ENCODE results near the gene ITIH4.
A peak's percentile ranks its signal among the peaks of the same experiment; 100 is the strongest.

The ITIH4 gene

DNA sequence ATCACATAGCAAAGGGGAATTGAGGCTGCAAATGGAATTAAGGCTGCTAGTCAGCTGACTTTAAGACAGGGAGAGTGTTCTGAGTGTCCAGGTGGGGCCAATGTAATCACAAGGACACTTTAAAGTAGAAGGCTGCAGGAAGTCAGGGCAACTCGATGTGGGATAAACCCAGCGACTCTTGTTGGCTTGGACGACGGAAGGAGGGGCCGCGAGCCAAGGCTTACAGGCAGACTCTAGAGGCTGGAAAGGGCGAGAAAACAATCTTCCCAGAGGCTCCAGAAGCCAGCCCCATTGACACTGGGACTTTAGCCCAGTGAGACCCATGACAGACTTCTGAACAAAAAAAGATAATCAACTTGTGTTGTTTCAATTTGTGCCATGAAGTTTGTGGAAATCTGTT, 17.3 kb upstream of the ITIH4 start:
- no peak for DNase-seq

DNA sequence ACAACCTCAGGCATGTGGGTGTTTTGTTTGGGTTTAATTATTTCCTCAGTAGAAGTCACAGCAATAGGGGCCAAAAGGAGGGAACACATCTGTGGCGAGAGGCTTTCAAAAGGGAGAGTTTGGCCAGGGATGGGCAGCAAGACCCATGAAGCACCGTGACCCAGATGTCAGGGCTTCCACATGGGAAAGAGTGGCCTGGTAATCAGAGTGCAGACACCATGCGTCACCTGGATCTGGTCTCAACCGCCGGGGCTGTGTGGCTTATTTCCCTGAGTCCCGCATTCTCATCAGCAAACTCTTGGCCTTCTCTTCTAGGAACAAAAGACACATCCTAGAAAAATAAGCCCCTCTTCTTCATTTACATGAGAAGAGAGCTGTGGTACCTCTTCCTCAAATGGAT, 16.8 kb upstream of the ITIH4 start:
- DNase-seq = no peak

DNA sequence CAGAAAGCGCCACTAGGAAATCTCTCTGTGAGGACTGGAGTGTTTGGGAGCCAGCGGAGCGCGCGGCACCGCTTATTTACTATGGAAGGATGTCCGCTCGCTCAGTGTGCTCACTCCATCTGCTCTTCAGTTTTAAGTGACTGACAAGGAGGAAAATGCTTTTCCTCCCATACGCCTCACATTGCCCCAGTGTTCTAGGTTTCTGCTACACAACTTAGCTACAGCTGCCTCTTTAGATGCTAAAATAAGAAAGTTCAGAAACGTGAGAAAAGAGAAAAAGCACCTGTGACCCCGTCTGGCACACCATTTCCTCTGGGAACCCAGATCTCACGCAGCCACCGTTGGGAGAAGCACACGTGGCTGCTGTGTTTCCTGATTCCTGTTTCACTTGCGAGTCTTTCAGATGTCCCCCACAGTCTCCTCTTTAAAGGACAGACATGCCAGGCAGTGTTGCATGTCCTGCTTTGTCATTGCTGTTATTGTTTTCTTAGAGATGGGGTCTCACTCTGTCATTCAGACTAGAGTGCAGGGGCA, 16.0 kb upstream of the ITIH4 start:
- DNase-seq = no peak

DNA sequence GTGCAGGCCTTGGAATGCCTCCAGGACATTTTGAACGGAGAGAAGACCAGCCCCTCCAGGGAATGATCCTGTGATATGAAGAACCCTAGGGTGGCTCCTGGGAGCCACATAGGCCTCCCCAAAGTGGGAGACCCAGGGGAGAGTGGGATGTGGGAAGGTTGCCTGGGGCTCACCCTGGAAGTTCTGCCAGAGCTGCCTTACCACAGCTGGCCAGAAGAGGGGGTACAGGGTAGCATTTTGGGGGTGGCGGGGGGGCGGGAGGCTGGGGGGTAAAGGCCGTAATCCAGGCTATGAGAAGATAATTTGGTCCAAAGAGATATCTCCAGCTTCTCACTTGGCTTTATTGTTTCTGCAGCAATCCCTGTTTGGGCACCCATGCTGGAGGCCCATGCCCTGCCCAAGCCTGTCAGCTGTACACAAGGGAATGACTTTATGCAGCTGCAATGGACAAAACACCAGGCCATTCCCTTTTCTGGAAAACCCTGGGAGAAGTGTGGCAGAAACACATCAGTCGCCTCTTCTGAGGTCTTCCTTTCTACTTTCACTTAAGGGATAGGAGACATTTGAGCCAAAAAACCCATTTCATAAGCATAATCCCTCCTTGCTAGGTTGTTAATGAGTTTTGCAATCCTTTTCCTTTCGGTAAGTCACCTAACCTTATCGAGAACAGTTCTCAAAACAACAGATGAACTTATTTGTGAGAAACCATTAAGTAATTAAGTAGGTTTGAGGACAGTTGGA, 15.4 kb upstream of the ITIH4 start:
- DNase-seq = no peak

DNA sequence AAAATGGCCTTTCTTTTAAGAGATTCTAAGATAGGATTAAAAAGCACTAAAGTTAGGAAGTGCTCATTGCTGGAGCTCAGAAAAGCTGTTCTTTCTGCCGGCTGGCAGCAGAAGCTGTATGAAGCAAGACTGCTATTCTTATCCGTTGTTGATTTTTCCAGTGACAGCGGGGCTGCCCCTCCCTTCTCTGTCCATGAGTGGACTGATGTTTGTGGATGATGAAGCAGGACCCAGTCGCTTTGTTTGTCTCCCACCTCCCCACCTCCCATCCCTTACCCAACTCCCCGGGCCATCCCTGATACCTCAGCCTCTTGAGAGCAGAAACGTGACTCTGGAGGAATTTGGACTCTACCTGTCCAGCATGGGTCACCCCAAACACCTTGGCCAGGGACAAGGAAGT, 14.7 kb upstream of the ITIH4 start:
- no peak for DNase-seq

DNA sequence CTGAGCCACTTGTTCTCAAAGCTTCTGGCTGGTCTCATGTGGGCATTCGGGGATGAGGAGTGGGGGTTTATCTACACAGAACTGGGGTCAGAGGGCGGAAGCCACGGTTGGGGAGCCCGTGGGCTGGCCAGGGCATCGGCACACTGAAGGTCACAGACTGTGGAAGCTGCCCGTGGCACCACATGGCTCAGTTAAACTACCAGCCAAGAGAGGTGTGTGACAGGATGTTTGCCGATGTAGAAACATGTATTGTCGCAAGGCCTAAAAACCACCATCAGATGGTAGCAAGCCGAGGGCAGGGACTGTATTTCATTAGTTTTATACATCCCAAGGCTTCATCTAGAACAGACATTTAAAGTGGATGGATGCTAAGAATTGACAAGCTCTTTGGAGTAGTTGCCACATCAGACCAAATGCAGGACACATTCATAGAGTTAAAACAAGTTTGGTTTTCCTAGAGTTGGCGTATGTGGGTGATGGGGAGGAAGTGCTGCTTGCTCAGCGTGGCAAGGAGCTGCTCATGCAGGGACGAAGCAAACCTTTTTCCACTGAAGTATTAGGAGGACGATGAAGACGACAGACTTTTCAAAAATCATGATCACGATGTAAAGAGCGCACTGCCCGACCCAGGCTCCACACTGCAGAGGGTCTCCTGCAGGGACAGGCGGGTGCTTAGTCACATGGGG, 14.0 kb upstream of the ITIH4 start:
- DNase-seq = no peak

DNA sequence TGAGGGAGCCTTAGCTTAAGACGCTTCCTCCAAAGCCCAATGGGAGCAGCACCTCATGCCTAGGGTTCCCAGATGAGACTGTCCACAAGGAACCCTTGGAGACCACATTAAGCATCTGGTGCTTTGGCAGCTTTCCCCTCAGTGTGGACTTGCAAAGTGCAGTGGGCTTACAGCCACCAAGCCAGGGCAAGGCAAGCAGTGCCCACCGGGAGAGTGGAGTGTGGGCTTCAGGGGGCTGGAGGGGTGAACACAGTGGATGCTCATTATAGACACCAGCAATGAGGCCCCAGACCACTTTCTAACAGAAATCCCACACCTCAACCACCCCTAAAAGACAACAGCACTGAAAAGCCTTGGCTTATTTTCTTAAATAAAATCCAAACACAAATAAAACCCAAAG, 13.4 kb upstream of the ITIH4 start:
- DNase-seq = no peak

DNA sequence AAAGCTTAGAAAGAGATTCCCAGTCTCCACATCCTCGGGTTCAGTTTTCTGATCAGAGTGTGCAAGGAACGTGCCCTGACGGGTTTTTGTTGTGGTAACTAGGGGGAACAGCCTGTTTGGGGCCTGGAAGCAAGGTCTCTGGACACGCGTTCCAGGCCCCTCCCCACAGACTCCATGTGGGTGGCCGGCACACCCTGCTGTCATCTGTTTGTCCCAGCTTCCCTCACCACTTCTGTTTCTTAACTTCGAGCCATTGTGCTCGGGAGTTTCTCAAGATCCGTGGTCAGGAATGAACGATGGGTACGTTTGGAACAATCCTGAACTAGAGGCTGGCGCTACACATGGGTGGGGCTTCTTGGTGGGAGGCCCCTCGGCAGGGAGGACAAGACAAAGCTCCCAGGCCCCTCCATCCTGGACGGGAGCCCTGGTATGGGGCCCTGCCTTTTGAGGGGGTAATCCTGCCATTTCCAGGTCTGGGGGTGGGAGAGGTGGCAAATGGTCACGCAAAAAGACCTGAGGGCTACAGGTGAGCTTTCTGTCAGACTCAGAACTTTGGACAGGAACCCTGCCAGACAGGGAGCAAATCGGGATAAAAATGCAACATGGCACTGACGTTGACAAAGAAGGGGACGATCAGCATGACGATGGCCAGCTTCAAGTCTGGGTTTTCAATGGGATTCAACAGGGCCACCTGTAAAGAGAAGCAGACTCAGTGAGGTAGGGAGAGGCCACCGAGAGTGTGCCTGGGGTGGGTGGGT, 12.8 kb upstream of the ITIH4 start:
- DNase-seq = no peak

DNA sequence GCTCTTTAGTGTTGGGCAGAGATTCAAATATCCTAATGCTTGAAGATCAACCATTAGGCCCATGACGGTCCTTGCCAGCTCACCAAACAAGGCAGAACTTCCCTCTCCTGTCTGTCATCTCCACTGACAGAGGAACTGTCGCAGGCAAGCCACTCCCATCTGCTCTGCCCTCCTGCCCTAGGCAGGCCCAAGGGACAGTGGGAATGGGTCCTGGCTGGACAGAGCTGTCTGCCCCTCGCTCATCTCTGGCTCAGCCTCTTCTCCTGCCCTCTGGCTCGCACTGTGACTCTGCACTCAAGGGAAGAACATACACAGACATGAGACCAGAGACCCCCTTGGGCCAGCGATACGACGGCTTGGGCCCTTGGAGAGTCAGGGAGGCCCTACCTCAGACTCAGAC, 12.0 kb upstream of the ITIH4 start:
- no peak for DNase-seq

DNA sequence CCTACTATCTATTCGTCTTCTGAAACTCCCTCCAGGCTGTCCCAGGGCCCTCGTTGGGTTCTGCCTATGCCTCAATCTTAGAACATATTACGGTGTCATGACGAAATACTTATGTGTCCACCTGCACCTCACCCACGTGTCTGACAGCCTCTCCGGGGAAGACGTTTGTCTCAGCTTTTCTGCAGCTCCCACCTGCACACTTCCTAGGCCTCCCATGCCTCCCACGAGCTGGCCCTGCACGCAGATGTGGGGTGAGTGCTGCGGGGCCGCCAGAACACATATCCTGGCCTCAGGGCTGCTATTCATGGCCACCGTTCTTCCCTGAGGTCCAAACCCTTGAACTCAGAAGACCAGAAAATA, 11.5 kb upstream of the ITIH4 start:
- no peak for DNase-seq

DNA sequence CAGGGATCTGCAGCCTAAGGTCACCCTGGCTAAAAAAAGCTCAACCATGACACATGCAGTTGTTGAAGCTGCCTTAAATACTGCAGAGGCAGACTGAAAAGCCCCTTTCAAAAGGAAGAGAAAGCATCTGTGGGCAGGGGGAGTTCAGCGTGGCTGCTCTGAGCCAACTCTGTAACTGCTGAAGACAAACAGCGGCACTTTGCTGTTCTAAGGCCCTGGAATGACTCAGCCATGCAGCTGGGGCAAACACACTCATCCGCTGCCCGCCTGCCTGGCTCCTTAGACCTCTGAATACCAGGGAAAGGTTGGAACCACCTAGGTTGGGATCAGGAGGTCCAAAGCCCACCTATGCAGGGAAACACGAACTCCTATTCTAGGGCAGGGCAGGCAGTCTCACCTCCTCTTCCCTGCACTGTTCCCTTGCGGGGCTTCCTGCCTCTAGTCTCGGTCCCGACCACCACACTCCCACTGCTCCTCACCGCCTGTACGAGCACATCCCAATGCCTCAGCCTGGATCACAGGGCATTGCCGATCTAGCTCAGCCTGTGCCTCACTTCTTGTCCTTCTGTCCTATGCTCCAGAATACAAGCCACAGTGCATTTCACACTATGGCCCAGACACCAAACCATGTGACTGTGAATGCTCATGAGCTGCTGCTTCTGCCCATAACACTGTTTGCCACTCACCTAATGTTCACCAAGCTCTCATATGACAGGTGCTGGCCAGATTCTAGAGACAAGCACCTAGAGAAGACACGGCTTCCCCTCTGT, 10.9 kb upstream of the ITIH4 start:
- DNase-seq = no peak

DNA sequence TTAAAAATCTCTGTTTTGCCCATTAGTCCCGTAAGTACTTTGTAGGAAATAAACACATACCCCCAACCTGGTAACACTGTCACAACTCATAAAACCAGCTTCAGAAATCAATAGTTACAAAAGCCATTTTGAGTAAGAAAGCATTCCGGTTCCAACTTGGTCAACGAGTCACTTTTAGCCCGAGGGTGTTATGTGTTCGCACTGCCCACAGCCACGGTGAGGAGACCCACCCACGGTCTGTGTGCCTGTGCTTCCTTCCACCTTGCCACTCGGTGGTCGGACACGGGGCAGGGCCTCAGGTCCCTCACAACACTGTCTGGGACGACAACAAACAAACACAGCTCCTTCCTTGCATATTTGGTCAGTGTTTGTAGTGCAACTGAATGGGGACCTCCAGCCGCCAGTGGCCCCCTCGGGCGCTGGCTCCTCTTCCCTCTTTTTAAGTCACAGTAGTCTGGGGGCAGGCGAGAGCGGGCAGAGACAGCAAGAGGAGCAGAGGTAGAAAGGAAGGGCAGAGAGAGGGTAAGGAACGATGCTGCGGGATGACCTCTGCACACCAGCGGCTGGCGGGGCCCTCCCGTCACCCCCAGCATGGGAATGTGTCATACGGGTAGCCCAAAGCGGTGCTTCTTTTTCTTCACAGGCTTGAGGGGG, 9.5 kb upstream of the ITIH4 start:
- no peak for DNase-seq

DNA sequence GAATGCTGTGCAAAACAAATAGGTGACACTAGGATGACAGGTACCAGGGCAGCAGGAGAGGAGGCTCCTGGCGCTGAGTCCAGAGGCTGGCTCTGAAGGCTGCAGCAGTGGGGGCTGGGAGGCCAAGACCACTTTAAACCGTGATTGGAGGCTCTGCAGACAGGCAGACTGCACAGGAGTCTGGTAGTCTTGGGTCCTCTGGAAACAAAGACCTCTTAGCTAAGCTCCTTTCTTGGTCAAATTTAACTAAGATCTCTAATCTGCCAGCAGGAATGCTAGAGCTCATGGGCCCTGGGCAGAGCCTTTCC, 8.8 kb upstream of the ITIH4 start:
- no peak for DNase-seq

DNA sequence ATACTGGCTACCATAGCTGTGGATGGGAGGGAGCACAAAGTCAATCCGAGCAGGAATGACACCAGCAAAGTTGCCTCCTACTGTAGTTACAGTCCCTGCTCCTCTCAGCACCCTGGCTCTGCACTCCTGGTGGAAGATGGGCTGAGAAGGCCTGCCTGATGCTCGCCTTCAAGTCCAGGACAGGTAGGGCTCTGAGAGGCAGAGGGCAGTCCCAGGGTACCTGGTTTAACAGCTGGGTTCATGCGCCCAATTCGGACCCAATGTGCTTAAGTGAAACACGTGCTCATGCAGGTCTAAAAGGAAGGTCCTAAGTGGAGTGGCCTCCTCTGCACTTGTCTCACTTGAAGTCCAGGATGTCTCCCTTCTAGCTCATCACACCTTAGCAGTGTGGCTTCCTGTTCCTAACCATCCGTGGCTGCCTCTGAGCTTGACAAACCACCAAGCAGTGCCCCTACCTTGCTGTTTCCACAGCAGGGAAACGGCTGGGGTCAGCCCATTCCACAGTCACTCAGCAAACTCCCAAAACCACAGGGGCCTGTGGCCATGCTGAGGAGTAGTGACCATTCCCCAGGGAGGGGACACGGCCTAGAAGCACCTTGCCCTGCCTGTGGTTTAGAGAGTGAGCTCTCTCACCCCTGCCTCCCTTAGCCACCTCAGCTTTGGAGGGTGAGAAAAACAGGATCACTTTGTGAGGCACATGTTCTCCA, 8.2 kb upstream of the ITIH4 start:
- no peak for DNase-seq

DNA sequence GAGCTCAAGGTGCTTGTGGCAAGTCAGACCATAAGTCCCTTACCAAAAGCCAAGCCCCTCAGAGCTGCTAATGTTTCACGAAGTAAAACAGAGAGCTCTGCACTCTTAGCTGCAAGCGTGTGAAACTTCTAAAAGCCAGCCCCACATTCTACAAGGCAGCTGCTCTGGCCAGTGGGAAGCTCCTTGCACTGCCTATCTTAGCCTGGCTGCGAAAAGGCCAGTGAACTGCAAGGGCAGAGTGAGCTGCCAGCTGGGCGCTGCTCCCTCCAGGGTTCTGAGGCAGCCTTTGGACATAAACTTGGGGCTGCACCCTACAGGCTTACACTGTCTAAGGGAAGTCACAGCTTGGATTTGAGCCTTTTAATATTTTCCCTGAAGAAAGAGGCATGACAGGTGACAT, 6.5 kb upstream of the ITIH4 start:
- DNase-seq = no peak

DNA sequence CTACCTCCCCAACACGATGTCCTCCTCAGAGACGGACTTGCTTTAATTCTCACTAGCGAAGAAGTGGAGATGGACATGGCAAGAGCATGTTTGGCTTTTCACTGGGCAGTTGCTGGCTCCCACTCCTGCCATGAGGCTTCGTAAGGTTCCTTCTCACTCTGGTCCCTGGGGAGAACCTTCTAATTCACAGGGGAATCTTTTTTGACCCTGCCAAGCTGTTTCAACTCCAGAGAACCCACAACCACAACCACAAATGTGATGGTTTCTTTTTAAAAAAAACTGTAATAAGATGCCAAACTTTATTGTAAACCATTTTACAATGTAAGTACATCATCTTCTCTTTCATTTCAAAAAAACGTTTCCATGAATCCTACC, 6.0 kb upstream of the ITIH4 start:
- no peak for DNase-seq

DNA sequence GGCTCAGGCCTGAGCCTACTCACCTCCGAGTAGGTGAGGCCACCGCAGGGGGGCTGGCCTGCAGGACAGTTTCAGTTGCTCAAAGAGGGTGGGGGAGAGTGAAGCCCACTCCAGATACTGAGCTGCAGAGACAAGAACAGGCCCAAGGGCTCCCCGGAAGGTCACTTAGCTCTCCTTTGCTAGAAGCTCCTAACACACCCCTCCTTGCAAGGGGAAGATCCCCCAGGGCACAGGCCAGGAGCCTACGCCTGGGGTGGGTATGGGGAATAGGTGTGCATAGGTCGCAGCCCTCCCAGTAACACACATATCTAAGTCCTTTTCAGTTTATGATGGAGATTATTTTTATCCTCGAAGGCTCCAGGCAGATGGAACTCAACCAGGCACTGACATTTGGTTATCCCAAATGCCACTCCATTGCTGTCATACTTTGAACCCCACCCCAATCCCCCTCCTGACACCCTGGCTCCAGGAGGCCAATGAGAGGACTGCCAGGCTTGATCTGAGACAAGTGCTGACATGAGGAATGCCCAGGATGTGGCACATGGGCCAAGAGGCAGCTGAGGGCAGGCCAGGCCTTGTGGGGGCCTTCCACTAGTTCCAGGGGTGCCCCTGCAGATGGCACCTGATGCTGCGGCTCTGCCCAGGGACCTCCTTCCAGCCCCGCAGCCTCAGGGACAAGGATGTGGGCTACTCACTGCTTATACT, 5.4 kb upstream of the ITIH4 start:
- DNase-seq = no peak

DNA sequence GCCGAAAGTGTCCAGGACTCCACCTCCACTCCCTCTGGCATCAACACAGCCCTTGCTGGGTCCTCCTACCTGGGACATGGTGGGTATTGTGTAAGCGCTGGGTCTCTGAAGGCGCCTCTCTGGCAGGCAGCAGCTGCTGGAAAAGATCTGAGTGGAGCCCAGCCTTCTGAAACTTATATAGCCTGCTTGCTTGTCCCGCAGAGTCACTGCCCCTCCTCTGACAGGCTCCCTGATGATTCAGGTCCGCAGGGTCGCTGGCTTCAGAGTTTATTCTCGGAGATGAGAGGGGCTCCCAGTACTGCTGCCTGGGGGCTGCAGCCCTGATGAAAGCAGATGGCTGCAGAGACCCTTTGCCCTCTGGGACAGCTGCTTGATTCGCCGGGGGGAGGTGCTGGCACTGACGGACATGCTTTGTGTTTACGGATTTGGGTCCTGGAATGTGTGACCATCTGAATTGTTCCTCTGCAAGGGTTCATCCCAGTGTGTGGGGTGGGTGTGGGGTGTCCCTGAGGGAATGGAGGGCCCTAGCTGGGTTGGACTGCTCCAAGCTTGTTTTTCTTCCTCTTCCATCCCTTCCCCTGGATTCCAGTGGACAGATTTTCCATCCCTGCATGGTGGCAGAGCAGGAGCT, 4.5 kb upstream of the ITIH4 start, which contains the start of gene MUSTN1:
Gene MUSTN1 (minus strand): TSS at position 149 of the 631 bp plus-strand sequence. CDS start 71 bp downstream, at position 78.
- no peak for DNase-seq

DNA sequence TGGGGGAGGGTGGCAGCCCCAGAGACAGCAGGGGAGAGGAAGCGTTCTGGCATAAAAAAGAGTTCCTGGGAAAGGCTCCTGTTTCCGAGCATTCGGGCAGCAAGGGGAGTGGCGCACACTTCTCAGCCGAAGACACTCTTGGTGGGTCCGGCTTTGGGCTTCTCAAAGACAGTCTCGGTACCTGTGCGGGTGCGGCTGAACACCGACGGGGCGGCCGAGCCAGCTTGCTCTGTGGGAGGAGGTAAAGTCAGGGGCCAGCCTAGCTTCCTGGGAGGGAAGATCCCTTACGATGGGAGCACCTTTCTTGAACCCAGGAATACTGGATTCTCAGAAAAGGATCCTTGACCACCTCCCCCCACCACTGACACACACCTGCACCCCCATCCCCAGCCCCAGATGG, 2.7 kb upstream of the ITIH4 start:
- DNase-seq = no peak

DNA sequence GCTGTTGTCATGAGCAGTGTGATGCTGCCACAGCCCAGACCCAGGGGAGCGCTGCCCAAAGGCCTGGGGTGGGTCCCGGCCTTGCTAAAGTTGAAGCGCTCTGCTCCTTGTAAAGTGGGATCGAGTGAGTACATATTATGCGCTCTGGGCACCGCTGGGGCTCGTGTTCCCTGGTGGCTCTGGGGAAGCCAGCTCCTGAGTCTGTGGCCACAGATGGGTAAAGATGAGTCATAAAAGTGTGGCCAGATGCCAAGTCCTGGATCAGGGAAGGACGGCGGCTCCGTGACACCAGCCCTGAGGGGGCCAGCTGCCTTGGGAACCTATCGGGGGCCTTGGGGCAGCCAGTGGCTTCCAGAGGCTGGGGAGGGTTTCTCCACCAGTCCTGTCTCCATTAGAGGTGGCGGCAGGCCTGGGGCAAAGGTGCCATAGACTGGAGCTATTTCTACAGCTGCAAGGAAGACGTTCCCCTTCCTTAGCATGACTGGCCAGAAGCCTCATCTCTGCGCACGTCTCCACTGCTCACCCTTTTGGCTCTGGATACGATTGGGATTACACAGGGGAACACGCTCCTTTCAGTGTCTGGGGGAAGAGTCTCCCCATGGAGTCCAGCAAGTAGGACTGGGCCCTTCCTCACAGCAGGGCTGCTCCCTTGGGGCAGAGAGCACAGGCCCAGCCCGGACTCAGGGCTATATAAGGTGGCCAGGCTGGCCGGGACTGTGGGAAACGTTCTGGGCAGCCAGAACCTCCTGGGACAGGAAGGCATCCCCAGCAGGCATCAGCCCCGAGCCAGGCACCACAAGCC, 1.2 kb upstream of the ITIH4 start:
- peak; percentile 70 for DNase-seq

All from OCI-M1 (cell line).